ENCODE measurements around the gene PPP1CA. TPM values are rescaled to one million over a fixed set of nuclear protein-coding genes. Genes with fewer than 3 reads are reported as not detected.
A peak's percentile ranks its signal among the peaks of the same experiment; 100 is the strongest.

PPP1CA gene
- total RNA-seq, 1 donor from 2014 or later = 159 TPM

- H3K79me2 ChIP-seq (ENCODE audit: insufficient read depth, low read length) = peaks cover 55% of the 10 kb centered on the region
- no peaks in the 10 kb centered on the region for H3K27me3 Mint-ChIP-seq (ENCODE audit: low read depth, unreplicated experiment)
- H3K27ac ChIP-seq (ENCODE audit: low read depth, low read length) = peak overlapping the region; percentile 95
- H3K36me3 Mint-ChIP-seq (ENCODE audit: low read depth, unreplicated experiment) = no peaks in the 10 kb centered on the region
- H3K4me1 ChIP-seq (ENCODE audit: insufficient read depth, low read length) = peaks cover 63% of the 10 kb centered on the region
- H3K27ac Mint-ChIP-seq (ENCODE audit: unreplicated experiment) = no peak overlapping the region
- peaks cover 48% of the 10 kb centered on the region for H4K20me1 ChIP-seq (ENCODE audit: insufficient read depth, low read length)
- H3K4me2 ChIP-seq (ENCODE audit: low read length) = peak overlapping the region; percentile 93
- H3K9me3 Mint-ChIP-seq (ENCODE audit: unreplicated experiment) = no peaks in the 10 kb centered on the region
- TF ChIP-seq, protein P1, sequence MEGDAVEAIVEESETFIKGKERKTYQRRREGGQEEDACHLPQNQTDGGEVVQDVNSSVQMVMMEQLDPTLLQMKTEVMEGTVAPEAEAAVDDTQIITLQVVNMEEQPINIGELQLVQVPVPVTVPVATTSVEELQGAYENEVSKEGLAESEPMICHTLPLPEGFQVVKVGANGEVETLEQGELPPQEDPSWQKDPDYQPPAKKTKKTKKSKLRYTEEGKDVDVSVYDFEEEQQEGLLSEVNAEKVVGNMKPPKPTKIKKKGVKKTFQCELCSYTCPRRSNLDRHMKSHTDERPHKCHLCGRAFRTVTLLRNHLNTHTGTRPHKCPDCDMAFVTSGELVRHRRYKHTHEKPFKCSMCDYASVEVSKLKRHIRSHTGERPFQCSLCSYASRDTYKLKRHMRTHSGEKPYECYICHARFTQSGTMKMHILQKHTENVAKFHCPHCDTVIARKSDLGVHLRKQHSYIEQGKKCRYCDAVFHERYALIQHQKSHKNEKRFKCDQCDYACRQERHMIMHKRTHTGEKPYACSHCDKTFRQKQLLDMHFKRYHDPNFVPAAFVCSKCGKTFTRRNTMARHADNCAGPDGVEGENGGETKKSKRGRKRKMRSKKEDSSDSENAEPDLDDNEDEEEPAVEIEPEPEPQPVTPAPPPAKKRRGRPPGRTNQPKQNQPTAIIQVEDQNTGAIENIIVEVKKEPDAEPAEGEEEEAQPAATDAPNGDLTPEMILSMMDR (IDR thresholded peaks at IDR 0.05; ENCODE audit: insufficient read depth, low read depth, low read length) = no peak
- TF ChIP-seq EZH2 (IDR thresholded peaks at IDR 0.05; ENCODE audit: insufficient read depth, low read length) = no peak
- peak overlapping the region; percentile 67 for H3K4me3 ChIP-seq (ENCODE audit: insufficient read depth, low read depth, low read length)
- no peaks in the 10 kb centered on the region for H3K36me3 ChIP-seq (ENCODE audit: insufficient read depth, low read length)
- H3K27me3 ChIP-seq (ENCODE audit: insufficient read depth, low read length) = no peaks in the 10 kb centered on the region
- H2AFZ ChIP-seq (ENCODE audit: low read depth, low read length) = no peak overlapping the region
- H3K9ac ChIP-seq (ENCODE audit: low read length) = peak overlapping the region; percentile 93
- DNase-seq (ENCODE audit: low read depth) (no peak), FAIRE-seq (no peak)
- peak overlapping the region; percentile 89 for H3K4me3 Mint-ChIP-seq (ENCODE audit: unreplicated experiment)
- no peaks in the 10 kb centered on the region for H3K9me3 ChIP-seq (ENCODE audit: insufficient read depth, low read depth, low read length)
- peaks cover 47% of the 10 kb centered on the region for H3K4me1 Mint-ChIP-seq (ENCODE audit: low read depth, unreplicated experiment)
Measured at GRCh38 chr11:67372321-67372992, 29.2 kb downstream of the PPP1CA start.

DNA sequence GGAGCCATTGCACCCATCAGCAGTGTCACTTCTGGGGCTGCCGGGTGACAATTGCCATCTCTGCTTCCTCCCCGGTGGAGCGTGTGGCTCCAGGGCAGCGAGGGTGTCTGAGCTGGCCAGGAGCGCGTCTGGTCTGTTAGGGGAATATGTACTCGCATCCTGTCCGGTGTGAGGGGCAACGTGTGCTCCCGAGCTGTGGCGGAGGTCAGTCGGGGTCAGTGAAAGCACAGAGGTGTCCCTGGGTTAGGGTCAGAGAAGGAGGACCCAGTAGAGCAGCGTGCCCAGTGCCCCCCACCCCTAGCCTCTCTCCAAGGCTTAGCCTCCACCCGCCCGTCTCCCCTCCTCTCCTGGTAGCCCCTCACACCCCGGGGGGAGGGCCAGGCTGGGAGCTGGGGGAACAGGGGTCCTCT is 29.7 kb downstream of the PPP1CA start:
- Histone ChIP-seq H3K4me1 (ENCODE audit: insufficient read depth, low read length) (peaks cover 69% of the 10 kb centered on the region), H3K27me3 (ENCODE audit: insufficient read depth, low read length) (no peaks in the 10 kb centered on the region), H2AFZ (ENCODE audit: low read depth, low read length) (no peak overlapping the region), H3K79me2 (ENCODE audit: insufficient read depth, low read length) (peaks cover 60% of the 10 kb centered on the region), H3K9ac (ENCODE audit: low read length) (peak overlapping the region; percentile 75), H3K36me3 (ENCODE audit: insufficient read depth, low read length) (no peaks in the 10 kb centered on the region), H3K27ac (ENCODE audit: low read depth, low read length) (peak overlapping the region; percentile 44), H4K20me1 (ENCODE audit: insufficient read depth, low read length) (peaks cover 54% of the 10 kb centered on the region), H3K9me3 (ENCODE audit: insufficient read depth, low read depth, low read length) (no peaks in the 10 kb centered on the region), H3K4me3 (ENCODE audit: insufficient read depth, low read depth, low read length) (peak overlapping the region; percentile 59), H3K4me2 (ENCODE audit: low read length) (peak overlapping the region; percentile 93)
- TF ChIP-seq, protein P1 (IDR thresholded peaks at IDR 0.05; ENCODE audit: insufficient read depth, low read depth, low read length) = no peak
- no peak for TF ChIP-seq EZH2 (IDR thresholded peaks at IDR 0.05; ENCODE audit: insufficient read depth, low read length)
- DNase-seq (ENCODE audit: low read depth) = no peak
- Mint-ChIP-seq H3K9me3 (ENCODE audit: unreplicated experiment) (no peaks in the 10 kb centered on the region), H3K4me3 (ENCODE audit: unreplicated experiment) (peak overlapping the region; percentile 89), H3K4me1 (ENCODE audit: low read depth, unreplicated experiment) (peaks cover 47% of the 10 kb centered on the region), H3K27ac (ENCODE audit: unreplicated experiment) (peak overlapping the region; percentile 89), H3K36me3 (ENCODE audit: low read depth, unreplicated experiment) (no peaks in the 10 kb centered on the region), H3K27me3 (ENCODE audit: low read depth, unreplicated experiment) (no peaks in the 10 kb centered on the region)
- no peak for FAIRE-seq
